ENCODE data around the gene MMP12. TPM values are rescaled to one million over a fixed set of nuclear protein-coding genes. Genes with fewer than 3 reads are reported as not detected.

Gene MMP12
- polyA plus RNA-seq, 1 of the 3 experiments (the other 2 are of a cell fraction), result 2.0 TPM

DNA sequence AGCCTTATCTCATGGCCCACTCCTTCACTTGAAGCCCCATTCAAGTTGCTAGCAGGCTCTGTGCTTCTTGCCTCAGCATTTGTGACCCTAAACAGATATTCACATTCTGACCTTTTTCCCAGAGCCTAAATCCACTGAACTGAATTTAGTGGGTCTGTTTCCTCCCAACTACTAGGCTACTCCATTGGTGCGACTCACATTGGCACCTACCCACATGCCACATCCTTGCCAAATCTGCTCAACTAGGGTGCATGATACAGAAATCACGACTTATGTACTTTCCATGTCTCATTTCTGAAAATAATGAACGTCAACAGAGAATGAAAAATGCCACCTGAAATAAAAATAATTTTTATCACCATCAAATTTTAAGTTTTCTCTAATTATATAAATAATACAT lies 8.4 kb upstream of the MMP12 start (continued):
- no peak for TF ChIP-seq EZH2phosphoT487 (IDR thresholded peaks at IDR 0.05; ENCODE audit: borderline replicate concordance, low read depth)

DNA sequence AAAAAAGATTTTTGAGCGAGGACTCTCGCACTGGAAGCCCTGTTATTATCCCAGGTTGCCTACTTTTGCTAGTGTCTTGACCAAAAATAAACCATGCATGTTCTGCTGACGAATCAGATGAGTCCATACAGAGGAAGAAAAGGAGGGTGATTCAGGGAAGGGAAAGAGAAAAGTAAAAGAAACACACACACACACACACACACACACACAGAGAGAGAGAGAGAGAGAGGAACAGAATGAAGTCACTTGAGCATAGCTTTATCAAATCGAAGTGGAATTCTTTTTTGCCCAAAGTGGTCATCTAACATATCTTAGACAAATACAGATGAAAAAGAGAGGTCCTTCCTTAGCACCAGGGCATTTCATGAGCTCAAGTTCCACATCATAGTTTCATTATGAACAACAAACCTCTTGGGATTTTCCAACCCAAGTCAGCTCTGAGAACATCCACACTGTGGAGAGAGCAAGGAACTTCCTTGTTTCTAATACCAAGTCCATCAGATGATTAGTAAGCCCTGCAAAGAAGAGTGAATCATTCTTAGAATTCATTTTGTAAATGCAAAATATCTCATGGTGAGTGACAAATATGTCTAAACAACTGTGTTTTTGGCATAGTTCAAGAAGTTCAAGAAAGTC lies 7.7 kb upstream of the MMP12 start:
- POLR2A ChIA-PET, result no interaction called here
- Histone ChIP-seq H3K27me3 (ENCODE audit: insufficient read depth) (no peaks in the 10 kb centered on the region), H4K20me1 (ENCODE audit: insufficient read depth) (no peaks in the 10 kb centered on the region), H3K4me1 (ENCODE audit: control insufficient read depth in 1 of 2, insufficient read depth in 2 of 2, low read depth in 1 of 2, low read length in 1 of 2) (no peaks in the 10 kb centered on the region), H3K9ac (no peak overlapping the region), H3K4me3 (ENCODE audit: low read depth in 2 of 2, low read length in 1 of 2) (no peak overlapping the region), H3K4me2 (no peak overlapping the region), H3K27ac (ENCODE audit: low read depth in 2 of 2, low read length in 1 of 2) (no peak overlapping the region), H2AFZ (ENCODE audit: low read depth) (no peak overlapping the region), H3K36me3 (replicated peaks in 1 of 2; ENCODE audit: control insufficient read depth in 1 of 2, insufficient read depth in 2 of 2, low read length in 1 of 2) (no peaks in the 10 kb centered on the region), H3K79me2 (ENCODE audit: insufficient read depth) (no peaks in the 10 kb centered on the region), H3K9me2 (no peaks in the 10 kb centered on the region), H3F3A (replicated peaks; ENCODE audit: insufficient read depth) (no peaks in the 10 kb centered on the region), H3K9me3 (no peaks in the 10 kb centered on the region)
- DNase-seq, result no peak
- TF ChIP-seq, protein P1, sequence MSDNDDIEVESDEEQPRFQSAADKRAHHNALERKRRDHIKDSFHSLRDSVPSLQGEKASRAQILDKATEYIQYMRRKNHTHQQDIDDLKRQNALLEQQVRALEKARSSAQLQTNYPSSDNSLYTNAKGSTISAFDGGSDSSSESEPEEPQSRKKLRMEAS (IDR thresholded peaks at IDR 0.05; ENCODE audit: low read depth), result no peak
- no peak for TF ChIP-seq EZH2phosphoT487 (IDR thresholded peaks at IDR 0.05; ENCODE audit: borderline replicate concordance, low read depth)
- TF ChIP-seq RFX5 (IDR thresholded peaks at IDR 0.05; ENCODE audit: low read length), result no peak
- no peak for TF ChIP-seq FOXM1 (IDR thresholded peaks at IDR 0.05; ENCODE audit: low read depth)
- no peak for TF ChIP-seq FOXJ3 (CRISPR knock-in tag; IDR thresholded peaks at IDR 0.05)
- no peak for TF ChIP-seq NRF1 (IDR thresholded peaks at IDR 0.05; ENCODE audit: low read depth, low read length)
- no peak for TF ChIP-seq EP300 (IDR thresholded peaks at IDR 0.05; ENCODE audit: borderline replicate concordance in 1 of 2, low read depth in 1 of 2, low read length in 1 of 2)
- TF ChIP-seq, protein P2, sequence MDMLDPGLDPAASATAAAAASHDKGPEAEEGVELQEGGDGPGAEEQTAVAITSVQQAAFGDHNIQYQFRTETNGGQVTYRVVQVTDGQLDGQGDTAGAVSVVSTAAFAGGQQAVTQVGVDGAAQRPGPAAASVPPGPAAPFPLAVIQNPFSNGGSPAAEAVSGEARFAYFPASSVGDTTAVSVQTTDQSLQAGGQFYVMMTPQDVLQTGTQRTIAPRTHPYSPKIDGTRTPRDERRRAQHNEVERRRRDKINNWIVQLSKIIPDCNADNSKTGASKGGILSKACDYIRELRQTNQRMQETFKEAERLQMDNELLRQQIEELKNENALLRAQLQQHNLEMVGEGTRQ (IDR thresholded peaks at IDR 0.05; ENCODE audit: borderline replicate concordance, low read depth, low read length), result no peak
- TF ChIP-seq NFIC (IDR thresholded peaks at IDR 0.05; ENCODE audit: borderline replicate concordance), result no peak
- TF ChIP-seq MEF2A (IDR thresholded peaks at IDR 0.05; ENCODE audit: borderline replicate concordance, low read depth), result no peak
- TF ChIP-seq, protein P3, sequence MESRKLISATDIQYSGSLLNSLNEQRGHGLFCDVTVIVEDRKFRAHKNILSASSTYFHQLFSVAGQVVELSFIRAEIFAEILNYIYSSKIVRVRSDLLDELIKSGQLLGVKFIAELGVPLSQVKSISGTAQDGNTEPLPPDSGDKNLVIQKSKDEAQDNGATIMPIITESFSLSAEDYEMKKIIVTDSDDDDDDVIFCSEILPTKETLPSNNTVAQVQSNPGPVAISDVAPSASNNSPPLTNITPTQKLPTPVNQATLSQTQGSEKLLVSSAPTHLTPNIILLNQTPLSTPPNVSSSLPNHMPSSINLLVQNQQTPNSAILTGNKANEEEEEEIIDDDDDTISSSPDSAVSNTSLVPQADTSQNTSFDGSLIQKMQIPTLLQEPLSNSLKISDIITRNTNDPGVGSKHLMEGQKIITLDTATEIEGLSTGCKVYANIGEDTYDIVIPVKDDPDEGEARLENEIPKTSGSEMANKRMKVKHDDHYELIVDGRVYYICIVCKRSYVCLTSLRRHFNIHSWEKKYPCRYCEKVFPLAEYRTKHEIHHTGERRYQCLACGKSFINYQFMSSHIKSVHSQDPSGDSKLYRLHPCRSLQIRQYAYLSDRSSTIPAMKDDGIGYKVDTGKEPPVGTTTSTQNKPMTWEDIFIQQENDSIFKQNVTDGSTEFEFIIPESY (IDR thresholded peaks at IDR 0.05; ENCODE audit: borderline replicate concordance, low read depth), result no peak
- TF ChIP-seq, protein P4, sequence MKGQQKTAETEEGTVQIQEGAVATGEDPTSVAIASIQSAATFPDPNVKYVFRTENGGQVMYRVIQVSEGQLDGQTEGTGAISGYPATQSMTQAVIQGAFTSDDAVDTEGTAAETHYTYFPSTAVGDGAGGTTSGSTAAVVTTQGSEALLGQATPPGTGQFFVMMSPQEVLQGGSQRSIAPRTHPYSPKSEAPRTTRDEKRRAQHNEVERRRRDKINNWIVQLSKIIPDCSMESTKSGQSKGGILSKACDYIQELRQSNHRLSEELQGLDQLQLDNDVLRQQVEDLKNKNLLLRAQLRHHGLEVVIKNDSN (IDR thresholded peaks at IDR 0.05; ENCODE audit: borderline replicate concordance, low read depth), result no peak
- no peak for TF ChIP-seq CHD2 (IDR thresholded peaks at IDR 0.05; ENCODE audit: low read length, partially characterized antibody)
- TF ChIP-seq TAF1 (IDR thresholded peaks at IDR 0.05; ENCODE audit: borderline replicate concordance, low read depth, low read length), result no peak
- TF ChIP-seq, protein P5, sequence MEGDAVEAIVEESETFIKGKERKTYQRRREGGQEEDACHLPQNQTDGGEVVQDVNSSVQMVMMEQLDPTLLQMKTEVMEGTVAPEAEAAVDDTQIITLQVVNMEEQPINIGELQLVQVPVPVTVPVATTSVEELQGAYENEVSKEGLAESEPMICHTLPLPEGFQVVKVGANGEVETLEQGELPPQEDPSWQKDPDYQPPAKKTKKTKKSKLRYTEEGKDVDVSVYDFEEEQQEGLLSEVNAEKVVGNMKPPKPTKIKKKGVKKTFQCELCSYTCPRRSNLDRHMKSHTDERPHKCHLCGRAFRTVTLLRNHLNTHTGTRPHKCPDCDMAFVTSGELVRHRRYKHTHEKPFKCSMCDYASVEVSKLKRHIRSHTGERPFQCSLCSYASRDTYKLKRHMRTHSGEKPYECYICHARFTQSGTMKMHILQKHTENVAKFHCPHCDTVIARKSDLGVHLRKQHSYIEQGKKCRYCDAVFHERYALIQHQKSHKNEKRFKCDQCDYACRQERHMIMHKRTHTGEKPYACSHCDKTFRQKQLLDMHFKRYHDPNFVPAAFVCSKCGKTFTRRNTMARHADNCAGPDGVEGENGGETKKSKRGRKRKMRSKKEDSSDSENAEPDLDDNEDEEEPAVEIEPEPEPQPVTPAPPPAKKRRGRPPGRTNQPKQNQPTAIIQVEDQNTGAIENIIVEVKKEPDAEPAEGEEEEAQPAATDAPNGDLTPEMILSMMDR (IDR thresholded peaks at IDR 0.05), result no peak
- no peak for TF ChIP-seq GABPA (IDR thresholded peaks at IDR 0.05; ENCODE audit: low read depth)
- TF ChIP-seq, protein P6, sequence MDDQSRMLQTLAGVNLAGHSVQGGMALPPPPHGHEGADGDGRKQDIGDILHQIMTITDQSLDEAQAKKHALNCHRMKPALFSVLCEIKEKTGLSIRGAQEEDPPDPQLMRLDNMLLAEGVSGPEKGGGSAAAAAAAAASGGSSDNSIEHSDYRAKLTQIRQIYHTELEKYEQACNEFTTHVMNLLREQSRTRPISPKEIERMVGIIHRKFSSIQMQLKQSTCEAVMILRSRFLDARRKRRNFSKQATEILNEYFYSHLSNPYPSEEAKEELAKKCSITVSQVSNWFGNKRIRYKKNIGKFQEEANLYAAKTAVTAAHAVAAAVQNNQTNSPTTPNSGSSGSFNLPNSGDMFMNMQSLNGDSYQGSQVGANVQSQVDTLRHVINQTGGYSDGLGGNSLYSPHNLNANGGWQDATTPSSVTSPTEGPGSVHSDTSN (IDR thresholded peaks at IDR 0.05), result no peak
- TF ChIP-seq FOSL2 (IDR thresholded peaks at IDR 0.05; ENCODE audit: borderline replicate concordance, low read depth), result no peak
- 28% methylated on average over 4 of the region's 4 CpGs for WGBS (ENCODE audit: low lambda C conversion rate)
- CTCF ChIA-PET, result no interaction called here

Data from SK-N-SH (cell line).